Measurements from ENCODE around the gene ASTN2. TPM values are rescaled to one million over a fixed set of nuclear protein-coding genes. Genes with fewer than 3 reads are reported as not detected.

The ASTN2 gene
- total and polyA plus RNA-seq, 9 of the 15 experiments (the other 6 are each of a cell fraction or from before 2014, with no cell fraction given): 0.56 to 3.5 (median 1.9) TPM

GRCh38 chr9:116447934-116448333 lies 966.9 kb downstream of the ASTN2 start:
- in situ Hi-C loops (cut with MboI): no loop called here
- DNase-seq (ENCODE audit: extremely low read depth in 1 of 4, low spot score in 3 of 4) (no peak), ATAC-seq (no peak), FAIRE-seq (no peak)
- no peaks in the 10 kb centered on the region for H3K9me3 ChIP-seq (replicated peaks; ENCODE audit: control insufficient read depth, insufficient read depth, low read depth, low read length)
- H2AFZ ChIP-seq (ENCODE audit: low read depth, low read length): no peak overlapping the region
- H3K9ac ChIP-seq (ENCODE audit: insufficient read depth in 1 of 2, low read depth in 2 of 2, low read length in 2 of 2): peak overlapping the region in 1 of 2 experiments; percentile 19; a peak in 1 of 4 replicates
- intact Hi-C loops (cut with micrococcal nuclease): no loop called here
- no TSS peak for BruUV-seq (replicated peaks)
- CTCF ChIA-PET (ENCODE audit: low intra/inter-chr PET ratio): no interaction called here
- no peaks in the 10 kb centered on the region for H3K9me1 ChIP-seq (ENCODE audit: control insufficient read depth, insufficient read depth, low read length)
- no peak overlapping the region for H3K4me3 ChIP-seq
- H3K4me2 ChIP-seq (ENCODE audit: insufficient read depth, low read length): no peak overlapping the region
- WGBS (ENCODE audit: insufficient coverage, low coverage, missing lambda C conversion rate): 73% methylated on average over 6 of the region's 6 CpGs
- POLR2A ChIA-PET: interaction anchor here (0.6 to 2.2 kb wide), 3 partner anchors 11 to 24 kb away, joined by 3 to 9 read pairs (median 4); no protein-coding TSS in a partner anchor
- no peaks in the 10 kb centered on the region for H3K27me3 ChIP-seq (ENCODE audit: control insufficient read depth in 2 of 2, insufficient read depth in 2 of 2, low read length in 2 of 2)
- H3K27ac ChIP-seq (ENCODE audit: extremely low read depth, low read depth, low read length): no peak overlapping the region
- no peaks in the 10 kb centered on the region for H4K20me1 ChIP-seq (replicated peaks; ENCODE audit: control insufficient read depth, insufficient read depth, low read length)
- H3K36me3 ChIP-seq (ENCODE audit: control insufficient read depth, insufficient read depth, low read length): no peaks in the 10 kb centered on the region
- no peaks in the 10 kb centered on the region for H3K79me2 ChIP-seq (ENCODE audit: control insufficient read depth, insufficient read depth, low read length)
- H3K4me1 ChIP-seq (replicated peaks in 1 of 2; ENCODE audit: control insufficient read depth in 2 of 2, insufficient read depth in 2 of 2, low read length in 2 of 2): peaks cover 11 to 41% of the 10 kb centered on the region in 2 experiments
- TF ChIP-seq CREB5 (CRISPR knock-in tag; IDR thresholded peaks at IDR 0.05) (no peak), TRIM28 (IDR thresholded peaks at IDR 0.05) (no peak), SMAD4 (CRISPR knock-in tag; conservative IDR thresholded peaks at IDR 0.05) (no peak), TCF3 (CRISPR knock-in tag; IDR thresholded peaks at IDR 0.05) (no peak), CHD1 (IDR thresholded peaks at IDR 0.05; ENCODE audit: low read length) (no peak), ZBTB12 (CRISPR knock-in tag; IDR thresholded peaks at IDR 0.05) (no peak), NR4A1 (CRISPR knock-in tag; IDR thresholded peaks at IDR 0.05) (no peak), NR4A1 (tag; IDR thresholded peaks at IDR 0.05) (no peak), PHF20 (IDR thresholded peaks at IDR 0.05; ENCODE audit: partially characterized antibody) (no peak), E2F3 (CRISPR knock-in tag; IDR thresholded peaks at IDR 0.05) (no peak), HNRNPUL1 (IDR thresholded peaks at IDR 0.05; ENCODE audit: low read length) (no peak), PATZ1 (CRISPR knock-in tag; IDR thresholded peaks at IDR 0.05; ENCODE audit: borderline replicate concordance) (no peak), RNF219 (CRISPR knock-in tag; IDR thresholded peaks at IDR 0.05) (no peak), SMAD2 (IDR thresholded peaks at IDR 0.05; ENCODE audit: low read depth, low read length) (no peak), THRAP3 (IDR thresholded peaks at IDR 0.05; ENCODE audit: borderline replicate concordance) (no peak), NR2C1 (IDR thresholded peaks at IDR 0.05) (no peak), NR2C1 (tag; IDR thresholded peaks at IDR 0.05) (no peak)

Measured in K562 (cell line).